ENCODE measurements around the gene PCDHGA9. TPM values are rescaled to one million over a fixed set of nuclear protein-coding genes. Genes with fewer than 3 reads are reported as not detected.
"Not testable (repeated sequence)": the region's sequence is repeated elsewhere in the genome, so short reads cannot be mapped to it uniquely, and the experiment has no call there.

The PCDHGA9 gene
- total RNA-seq, 1 donor = 0.42 TPM

DNA sequence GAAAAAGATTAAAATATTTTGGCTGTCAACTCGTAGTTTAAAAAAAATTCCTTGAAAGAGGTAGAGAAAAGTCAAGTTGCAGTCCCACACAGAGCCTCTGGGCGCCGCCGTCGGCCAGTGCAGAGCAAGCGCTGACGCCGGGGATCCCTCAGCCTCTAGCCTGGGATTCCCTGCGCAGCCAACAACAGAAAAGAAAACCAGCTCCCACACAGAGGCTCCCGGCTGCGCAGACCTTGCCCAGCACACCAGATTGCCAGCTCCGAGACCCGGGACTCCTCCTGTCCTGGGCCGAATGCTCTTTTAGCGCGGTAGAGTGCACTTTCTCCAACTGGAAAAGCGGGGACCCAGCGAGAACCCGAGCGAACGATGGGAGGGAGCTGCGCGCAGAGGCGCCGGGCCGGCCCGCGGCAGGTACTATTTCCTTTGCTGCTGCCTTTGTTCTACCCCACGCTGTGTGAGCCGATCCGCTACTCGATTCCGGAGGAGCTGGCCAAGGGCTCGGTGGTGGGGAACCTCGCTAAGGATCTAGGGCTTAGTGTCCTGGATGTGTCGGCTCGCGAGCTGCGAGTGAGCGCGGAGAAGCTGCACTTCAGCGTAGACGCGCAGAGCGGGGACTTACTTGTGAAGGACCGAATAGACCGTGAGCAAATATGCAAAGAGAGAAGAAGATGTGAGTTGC lies 15.1 kb downstream of the PCDHGA9 start, which contains the start of gene PCDHGB7:
PCDHGB7 (plus strand) TSS at position 184 of the 679 bp plus-strand sequence; CDS start at position 367, 183 bp downstream.
- not testable (repeated sequence) for H3K4me3 ChIP-seq (ENCODE audit: low read length); H3K9me3 ChIP-seq (ENCODE audit: low read depth, low read length)
- Histone ChIP-seq H3K27me3 (ENCODE audit: insufficient read depth, low read length) (peaks cover 98% of the 10 kb centered on the region), H3K4me1 (ENCODE audit: insufficient read depth, low read length) (peaks cover 23% of the 10 kb centered on the region)

DNA sequence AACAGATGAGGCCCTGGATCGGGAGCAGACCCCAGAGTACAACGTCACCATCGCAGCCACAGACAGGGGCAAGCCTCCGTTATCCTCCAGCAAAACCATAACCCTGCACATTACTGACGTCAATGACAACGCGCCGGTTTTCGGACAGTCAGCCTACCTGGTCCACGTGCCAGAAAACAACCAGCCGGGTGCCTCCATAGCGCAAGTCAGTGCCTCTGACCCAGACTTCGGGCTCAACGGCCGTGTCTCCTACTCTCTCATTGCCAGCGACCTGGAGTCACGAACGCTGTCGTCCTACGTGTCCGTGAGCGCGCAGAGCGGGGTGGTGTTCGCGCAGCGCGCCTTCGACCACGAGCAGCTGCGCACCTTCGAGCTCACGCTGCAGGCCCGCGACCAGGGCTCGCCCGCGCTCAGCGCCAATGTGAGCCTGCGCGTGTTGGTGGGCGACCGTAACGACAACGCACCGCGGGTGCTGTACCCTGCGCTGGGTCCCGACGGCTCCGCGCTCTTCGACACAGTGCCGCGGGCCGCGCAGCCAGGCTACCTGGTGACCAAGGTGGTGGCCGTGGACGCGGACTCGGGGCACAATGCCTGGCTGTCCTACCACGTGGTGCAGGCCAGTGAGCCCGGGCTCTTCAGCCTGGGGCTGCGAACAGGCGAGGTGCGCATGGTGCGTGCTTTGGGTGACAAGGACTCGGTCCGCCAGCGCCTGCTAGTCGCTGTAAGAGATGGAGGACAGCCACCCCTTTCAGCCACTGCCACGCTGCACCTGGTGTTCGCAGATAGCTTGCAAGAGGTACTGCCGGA lies 16.7 kb downstream of the PCDHGA9 start:
- peaks cover 95% of the 10 kb centered on the region for H3K27me3 ChIP-seq (ENCODE audit: insufficient read depth, low read length)
- H3K4me1 ChIP-seq (ENCODE audit: insufficient read depth, low read length) = peaks cover 12% of the 10 kb centered on the region
- no peak overlapping the region for H3K4me3 ChIP-seq (ENCODE audit: low read length)
- no peaks in the 10 kb centered on the region for H3K9me3 ChIP-seq (ENCODE audit: low read depth, low read length)

DNA sequence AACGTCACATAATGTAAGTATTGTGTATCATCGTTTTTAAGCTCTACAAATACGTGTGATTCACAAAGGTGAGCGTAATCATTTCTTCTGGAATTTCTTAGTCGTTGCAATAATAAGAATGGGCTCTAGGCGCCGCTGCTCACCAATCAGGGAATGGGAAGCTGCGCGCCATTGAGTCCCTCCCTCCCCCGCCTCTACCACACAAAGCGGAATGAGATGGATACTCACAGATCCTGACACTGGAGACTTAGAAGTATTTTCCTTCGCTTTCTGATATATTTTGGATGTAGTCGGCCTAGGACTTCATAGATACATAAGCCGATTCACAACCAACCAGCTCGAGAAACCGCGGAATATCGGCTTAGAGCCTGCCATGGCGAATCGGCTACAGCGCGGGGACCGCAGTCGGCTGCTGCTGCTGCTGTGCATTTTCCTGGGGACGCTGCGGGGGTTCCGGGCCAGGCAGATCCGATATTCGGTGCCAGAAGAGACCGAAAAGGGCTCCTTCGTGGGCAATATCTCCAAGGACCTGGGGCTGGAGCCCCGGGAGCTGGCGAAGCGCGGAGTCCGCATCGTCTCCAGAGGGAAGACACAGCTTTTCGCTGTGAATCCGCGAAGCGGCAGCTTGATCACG lies 18.4 kb downstream of the PCDHGA9 start, which contains the start of gene PCDHGA11:
PCDHGA11 (plus strand) TSS at position 197 of the 634 bp plus-strand sequence; CDS start at position 374, 177 bp downstream.
- Histone ChIP-seq H3K4me3 (ENCODE audit: low read length) (peak within 1 kb of the TSS; percentile 25), H3K9me3 (ENCODE audit: low read depth, low read length) (no peaks in the 10 kb centered on the region), H3K4me1 (ENCODE audit: insufficient read depth, low read length) (peaks cover 12% of the 10 kb centered on the region), H3K27me3 (ENCODE audit: insufficient read depth, low read length) (peaks cover 97% of the 10 kb centered on the region)

DNA sequence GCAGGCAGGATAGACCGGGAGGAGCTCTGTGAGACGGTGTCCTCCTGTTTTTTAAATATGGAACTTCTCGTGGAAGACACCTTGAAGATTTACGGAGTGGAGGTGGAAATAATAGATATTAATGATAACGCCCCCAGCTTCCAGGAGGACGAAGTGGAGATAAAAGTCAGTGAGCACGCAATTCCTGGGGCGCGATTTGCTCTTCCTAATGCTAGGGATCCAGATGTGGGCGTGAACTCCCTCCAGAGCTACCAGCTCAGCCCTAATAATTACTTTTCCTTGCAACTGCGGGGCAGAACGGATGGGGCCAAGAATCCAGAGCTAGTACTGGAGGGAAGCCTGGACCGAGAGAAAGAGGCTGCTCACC lies 18.9 kb downstream of the PCDHGA9 start:
- H3K4me1 ChIP-seq (ENCODE audit: insufficient read depth, low read length) = peaks cover 12% of the 10 kb centered on the region
- H3K27me3 ChIP-seq (ENCODE audit: insufficient read depth, low read length) = peaks cover 97% of the 10 kb centered on the region
- H3K9me3 ChIP-seq (ENCODE audit: low read depth, low read length) = no peaks in the 10 kb centered on the region
- peak overlapping the region; percentile 25 for H3K4me3 ChIP-seq (ENCODE audit: low read length)

DNA sequence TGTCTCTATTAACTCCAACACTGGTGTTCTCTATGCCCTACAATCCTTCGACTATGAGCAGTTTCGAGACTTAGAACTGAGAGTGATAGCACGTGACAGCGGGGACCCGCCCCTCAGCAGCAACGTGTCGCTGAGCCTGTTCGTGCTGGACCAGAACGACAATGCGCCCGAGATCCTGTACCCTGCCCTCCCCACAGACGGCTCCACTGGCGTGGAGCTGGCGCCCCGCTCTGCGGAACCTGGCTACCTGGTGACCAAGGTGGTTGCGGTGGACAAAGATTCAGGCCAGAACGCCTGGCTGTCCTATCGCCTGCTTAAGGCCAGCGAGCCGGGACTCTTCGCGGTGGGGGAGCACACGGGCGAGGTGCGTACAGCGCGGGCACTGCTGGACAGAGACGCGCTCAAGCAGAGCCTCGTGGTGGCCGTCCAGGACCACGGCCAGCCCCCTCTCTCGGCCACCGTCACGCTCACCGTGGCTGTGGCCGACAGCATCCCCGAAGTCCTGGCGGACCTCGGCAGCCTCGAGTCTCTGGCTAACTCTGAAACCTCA lies 20.2 kb downstream of the PCDHGA9 start:
- H3K9me3 ChIP-seq (ENCODE audit: low read depth, low read length) = no peaks in the 10 kb centered on the region
- H3K27me3 ChIP-seq (ENCODE audit: insufficient read depth, low read length) = peaks cover 97% of the 10 kb centered on the region
- H3K4me3 ChIP-seq (ENCODE audit: low read length) = no peak overlapping the region
- H3K4me1 ChIP-seq (ENCODE audit: insufficient read depth, low read length) = peaks cover 8% of the 10 kb centered on the region

DNA sequence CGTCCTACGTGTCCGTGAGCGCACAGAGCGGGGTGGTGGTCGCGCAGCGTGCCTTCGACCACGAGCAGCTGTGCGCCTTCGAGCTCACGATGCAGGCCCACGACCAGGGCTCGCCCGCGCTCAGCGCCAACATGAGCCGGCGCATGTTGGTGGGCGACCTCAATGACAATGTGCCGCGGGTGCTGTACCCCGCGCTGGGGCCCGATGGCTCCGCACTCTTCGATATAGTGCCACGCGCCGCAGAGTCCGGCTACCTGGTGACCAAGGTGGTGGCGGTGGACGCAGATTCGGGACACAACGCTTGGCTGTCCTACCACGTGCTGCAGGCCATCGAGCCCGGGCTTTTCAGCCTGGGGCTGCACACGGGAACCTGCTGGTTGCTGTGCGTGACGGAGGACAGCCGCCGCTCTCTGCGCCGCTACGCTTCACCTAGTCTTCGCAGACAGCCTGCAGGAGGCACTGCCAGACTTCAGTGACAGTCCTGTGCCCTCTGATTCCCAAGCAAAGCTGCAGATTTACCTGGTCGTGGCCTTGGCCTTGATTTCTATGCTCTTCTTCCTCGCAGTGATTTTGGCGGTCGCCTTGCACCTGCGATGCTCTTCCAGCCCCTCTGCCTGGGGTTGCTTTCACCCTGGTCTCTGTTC lies 25.3 kb downstream of the PCDHGA9 start:
- peaks cover 12% of the 10 kb centered on the region for H3K4me1 ChIP-seq (ENCODE audit: insufficient read depth, low read length)
- H3K27me3 ChIP-seq (ENCODE audit: insufficient read depth, low read length) = peaks cover 92% of the 10 kb centered on the region
- no peak overlapping the region for H3K4me3 ChIP-seq (ENCODE audit: low read length)
- H3K9me3 ChIP-seq (ENCODE audit: low read depth, low read length) = no peaks in the 10 kb centered on the region

DNA sequence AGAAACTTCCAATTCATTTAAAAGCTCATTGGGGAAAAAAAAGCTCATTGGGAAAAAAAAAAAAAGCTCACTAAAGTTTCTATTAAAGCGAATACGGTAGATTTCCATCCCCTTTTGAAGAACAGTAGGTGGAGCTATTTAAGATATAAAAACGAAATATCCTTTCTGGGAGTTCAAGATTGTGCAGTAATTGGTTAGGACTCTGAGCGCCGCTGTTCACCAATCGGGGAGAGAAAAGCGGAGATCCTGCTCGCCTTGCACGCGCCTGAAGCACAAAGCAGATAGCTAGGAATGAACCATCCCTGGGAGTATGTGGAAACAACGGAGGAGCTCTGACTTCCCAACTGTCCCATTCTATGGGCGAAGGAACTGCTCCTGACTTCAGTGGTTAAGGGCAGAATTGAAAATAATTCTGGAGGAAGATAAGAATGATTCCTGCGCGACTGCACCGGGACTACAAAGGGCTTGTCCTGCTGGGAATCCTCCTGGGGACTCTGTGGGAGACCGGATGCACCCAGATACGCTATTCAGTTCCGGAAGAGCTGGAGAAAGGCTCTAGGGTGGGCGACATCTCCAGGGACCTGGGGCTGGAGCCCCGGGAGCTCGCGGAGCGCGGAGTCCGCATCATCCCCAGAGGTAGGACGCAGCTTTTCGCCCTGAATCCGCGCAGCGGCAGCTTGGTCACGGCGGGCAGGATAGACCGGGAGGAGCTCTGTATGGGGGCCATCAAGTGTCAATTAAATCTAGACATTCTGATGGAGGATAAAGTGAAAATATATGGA lies 27.9 kb downstream of the PCDHGA9 start, which contains the start of gene PCDHGA12:
PCDHGA12 (plus strand) TSS at position 176 of the 782 bp plus-strand sequence; CDS start at position 429, 253 bp downstream.
- Histone ChIP-seq H3K27me3 (ENCODE audit: insufficient read depth, low read length) (peaks cover 89% of the 10 kb centered on the region), H3K9me3 (ENCODE audit: low read depth, low read length) (no peaks in the 10 kb centered on the region), H3K4me3 (ENCODE audit: low read length) (no peak within 1 kb of the TSS), H3K4me1 (ENCODE audit: insufficient read depth, low read length) (peaks cover 12% of the 10 kb centered on the region)

DNA sequence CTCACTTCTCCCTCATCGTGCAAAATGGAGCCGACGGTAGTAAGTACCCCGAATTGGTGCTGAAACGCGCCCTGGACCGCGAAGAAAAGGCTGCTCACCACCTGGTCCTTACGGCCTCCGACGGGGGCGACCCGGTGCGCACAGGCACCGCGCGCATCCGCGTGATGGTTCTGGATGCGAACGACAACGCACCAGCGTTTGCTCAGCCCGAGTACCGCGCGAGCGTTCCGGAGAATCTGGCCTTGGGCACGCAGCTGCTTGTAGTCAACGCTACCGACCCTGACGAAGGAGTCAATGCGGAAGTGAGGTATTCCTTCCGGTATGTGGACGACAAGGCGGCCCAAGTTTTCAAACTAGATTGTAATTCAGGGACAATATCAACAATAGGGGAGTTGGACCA lies 28.7 kb downstream of the PCDHGA9 start:
- no peak overlapping the region for H3K4me3 ChIP-seq (ENCODE audit: low read length)
- H3K4me1 ChIP-seq (ENCODE audit: insufficient read depth, low read length) = peaks cover 12% of the 10 kb centered on the region
- no peaks in the 10 kb centered on the region for H3K9me3 ChIP-seq (ENCODE audit: low read depth, low read length)
- H3K27me3 ChIP-seq (ENCODE audit: insufficient read depth, low read length) = peaks cover 88% of the 10 kb centered on the region

DNA sequence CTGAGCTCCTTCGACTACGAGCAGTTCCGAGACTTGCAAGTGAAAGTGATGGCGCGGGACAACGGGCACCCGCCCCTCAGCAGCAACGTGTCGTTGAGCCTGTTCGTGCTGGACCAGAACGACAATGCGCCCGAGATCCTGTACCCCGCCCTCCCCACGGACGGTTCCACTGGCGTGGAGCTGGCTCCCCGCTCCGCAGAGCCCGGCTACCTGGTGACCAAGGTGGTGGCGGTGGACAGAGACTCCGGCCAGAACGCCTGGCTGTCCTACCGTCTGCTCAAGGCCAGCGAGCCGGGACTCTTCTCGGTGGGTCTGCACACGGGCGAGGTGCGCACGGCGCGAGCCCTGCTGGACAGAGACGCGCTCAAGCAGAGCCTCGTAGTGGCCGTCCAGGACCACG lies 29.7 kb downstream of the PCDHGA9 start:
- not testable (repeated sequence) for H3K9me3 ChIP-seq (ENCODE audit: low read depth, low read length); H3K4me3 ChIP-seq (ENCODE audit: low read length)
- H3K27me3 ChIP-seq (ENCODE audit: insufficient read depth, low read length) = peaks cover 88% of the 10 kb centered on the region

DNA sequence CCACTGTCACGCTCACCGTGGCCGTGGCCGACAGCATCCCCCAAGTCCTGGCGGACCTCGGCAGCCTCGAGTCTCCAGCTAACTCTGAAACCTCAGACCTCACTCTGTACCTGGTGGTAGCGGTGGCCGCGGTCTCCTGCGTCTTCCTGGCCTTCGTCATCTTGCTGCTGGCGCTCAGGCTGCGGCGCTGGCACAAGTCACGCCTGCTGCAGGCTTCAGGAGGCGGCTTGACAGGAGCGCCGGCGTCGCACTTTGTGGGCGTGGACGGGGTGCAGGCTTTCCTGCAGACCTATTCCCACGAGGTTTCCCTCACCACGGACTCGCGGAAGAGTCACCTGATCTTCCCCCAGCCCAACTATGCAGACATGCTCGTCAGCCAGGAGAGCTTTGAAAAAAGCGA lies 30.1 kb downstream of the PCDHGA9 start:
- not testable (repeated sequence) for H3K4me3 ChIP-seq (ENCODE audit: low read length); H3K9me3 ChIP-seq (ENCODE audit: low read depth, low read length)
- peaks cover 85% of the 10 kb centered on the region for H3K27me3 ChIP-seq (ENCODE audit: insufficient read depth, low read length)
- H3K4me1 ChIP-seq (ENCODE audit: insufficient read depth, low read length) = peaks cover 12% of the 10 kb centered on the region

More for the DNA sequence above, 29.7 kb downstream of the PCDHGA9 start:
- peaks cover 12% of the 10 kb centered on the region for H3K4me1 ChIP-seq (ENCODE audit: insufficient read depth, low read length)

DNA sequence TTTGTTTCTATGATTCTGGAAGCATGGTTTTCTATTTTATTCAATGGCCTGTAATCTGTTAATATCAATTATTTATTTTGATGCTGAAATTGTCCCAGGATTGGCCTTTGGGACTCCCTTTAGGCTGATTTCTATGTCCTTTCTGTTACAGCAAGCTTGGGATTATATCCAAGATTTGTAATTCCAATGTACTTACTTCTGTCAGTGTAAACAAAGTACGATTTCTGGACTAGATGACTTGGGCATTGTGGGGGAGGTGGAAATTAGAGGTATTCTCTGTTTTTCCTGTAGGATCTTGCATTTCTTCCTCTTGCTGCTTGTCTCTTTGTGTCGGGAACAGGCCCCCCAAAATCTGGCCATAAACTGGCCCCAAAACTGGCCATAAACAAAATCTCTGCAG lies 31.4 kb downstream of the PCDHGA9 start:
- H3K9me3 ChIP-seq (ENCODE audit: low read depth, low read length) = no peaks in the 10 kb centered on the region
- peaks cover 75% of the 10 kb centered on the region for H3K27me3 ChIP-seq (ENCODE audit: insufficient read depth, low read length)
- no peak overlapping the region for H3K4me3 ChIP-seq (ENCODE audit: low read length)
- peaks cover 12% of the 10 kb centered on the region for H3K4me1 ChIP-seq (ENCODE audit: insufficient read depth, low read length)

DNA sequence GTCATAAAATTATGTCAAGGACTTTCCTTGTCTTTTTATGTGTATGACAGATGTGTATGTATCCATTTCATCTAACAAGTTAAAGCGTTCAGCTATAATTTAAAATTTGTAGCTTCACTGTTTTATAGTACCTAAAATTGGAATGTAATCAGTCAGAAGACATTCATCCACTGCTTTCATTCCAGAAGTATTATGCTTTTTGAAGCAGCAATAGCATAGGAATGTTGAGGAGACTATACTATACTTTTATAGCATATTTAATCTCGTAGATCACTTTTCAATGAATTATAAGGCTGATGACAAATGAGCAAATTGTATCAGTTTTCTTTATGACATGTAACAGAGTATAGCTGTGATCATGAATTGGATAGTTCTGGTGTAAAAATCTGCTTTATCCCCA lies 34.6 kb downstream of the PCDHGA9 start:
- Histone ChIP-seq H3K9me3 (ENCODE audit: low read depth, low read length) (no peaks in the 10 kb centered on the region), H3K4me3 (ENCODE audit: low read length) (no peak overlapping the region), H3K27me3 (ENCODE audit: insufficient read depth, low read length) (peaks cover 50% of the 10 kb centered on the region), H3K4me1 (ENCODE audit: insufficient read depth, low read length) (no peaks in the 10 kb centered on the region)

DNA sequence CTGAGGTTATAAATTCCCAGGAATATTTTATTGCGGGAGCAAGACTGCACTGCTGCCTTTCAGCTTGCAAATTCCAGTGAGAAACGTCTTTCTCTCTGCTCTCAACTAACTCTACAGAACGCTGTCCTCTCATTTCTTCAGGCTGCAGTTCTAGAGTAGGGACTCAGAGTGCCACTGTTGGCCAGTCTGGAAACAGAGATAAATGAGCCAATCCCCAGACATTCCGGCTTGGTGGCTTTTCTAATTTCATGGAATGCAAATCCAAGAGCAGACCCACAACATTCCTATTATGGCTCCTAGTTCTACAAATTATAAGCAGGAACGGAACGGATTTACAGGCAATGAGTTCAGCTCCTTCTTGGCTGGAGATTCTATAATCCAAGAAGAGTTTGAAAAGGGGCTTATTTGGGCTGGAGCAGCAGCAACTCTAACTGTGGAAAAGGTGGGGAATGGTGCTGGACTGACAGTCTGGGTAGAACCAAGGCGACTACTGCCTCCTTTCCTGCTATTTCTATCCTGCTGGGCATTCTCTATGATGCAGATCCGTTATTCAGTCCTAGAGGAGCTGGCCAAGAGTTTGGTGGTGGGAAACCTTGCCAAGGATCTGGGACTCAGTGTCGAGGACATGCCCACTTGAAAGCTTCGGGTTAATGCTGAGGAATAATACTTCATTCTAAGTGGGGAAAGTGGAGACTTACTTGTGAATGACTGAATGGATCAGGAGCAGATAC lies 37.0 kb downstream of the PCDHGA9 start:
- no peak overlapping the region for H3K4me3 ChIP-seq (ENCODE audit: low read length)
- peaks cover 34% of the 10 kb centered on the region for H3K27me3 ChIP-seq (ENCODE audit: insufficient read depth, low read length)
- no peaks in the 10 kb centered on the region for H3K9me3 ChIP-seq (ENCODE audit: low read depth, low read length)
- H3K4me1 ChIP-seq (ENCODE audit: insufficient read depth, low read length) = no peaks in the 10 kb centered on the region

Measured in mononuclear cell (primary cell).